Hematopoietic multipotent progenitor cell (in vitro differentiated cells): ENCODE data around the gene INHA. TPM values are rescaled to one million over a fixed set of nuclear protein-coding genes. Genes with fewer than 3 reads are reported as not detected.

Experiments
- DNase-seq, 3 donors: peaks; one replicate each; pipeline ENCODE4 v3.0.0-alpha.2; 2011 to 2015; ENCODE audit warnings: low read depth in 2 of 3, low spot score in 2 of 3
- total RNA-seq: library from RNA; depleted of rRNA; stranded (reverse); fragments of >200 nt; gene quantifications from one replicate; pipeline ENCODE4 v1.2.3, GENCODE V29; 2012

The INHA gene
- total RNA-seq, 1 donor, result 0.27 TPM

DNA sequence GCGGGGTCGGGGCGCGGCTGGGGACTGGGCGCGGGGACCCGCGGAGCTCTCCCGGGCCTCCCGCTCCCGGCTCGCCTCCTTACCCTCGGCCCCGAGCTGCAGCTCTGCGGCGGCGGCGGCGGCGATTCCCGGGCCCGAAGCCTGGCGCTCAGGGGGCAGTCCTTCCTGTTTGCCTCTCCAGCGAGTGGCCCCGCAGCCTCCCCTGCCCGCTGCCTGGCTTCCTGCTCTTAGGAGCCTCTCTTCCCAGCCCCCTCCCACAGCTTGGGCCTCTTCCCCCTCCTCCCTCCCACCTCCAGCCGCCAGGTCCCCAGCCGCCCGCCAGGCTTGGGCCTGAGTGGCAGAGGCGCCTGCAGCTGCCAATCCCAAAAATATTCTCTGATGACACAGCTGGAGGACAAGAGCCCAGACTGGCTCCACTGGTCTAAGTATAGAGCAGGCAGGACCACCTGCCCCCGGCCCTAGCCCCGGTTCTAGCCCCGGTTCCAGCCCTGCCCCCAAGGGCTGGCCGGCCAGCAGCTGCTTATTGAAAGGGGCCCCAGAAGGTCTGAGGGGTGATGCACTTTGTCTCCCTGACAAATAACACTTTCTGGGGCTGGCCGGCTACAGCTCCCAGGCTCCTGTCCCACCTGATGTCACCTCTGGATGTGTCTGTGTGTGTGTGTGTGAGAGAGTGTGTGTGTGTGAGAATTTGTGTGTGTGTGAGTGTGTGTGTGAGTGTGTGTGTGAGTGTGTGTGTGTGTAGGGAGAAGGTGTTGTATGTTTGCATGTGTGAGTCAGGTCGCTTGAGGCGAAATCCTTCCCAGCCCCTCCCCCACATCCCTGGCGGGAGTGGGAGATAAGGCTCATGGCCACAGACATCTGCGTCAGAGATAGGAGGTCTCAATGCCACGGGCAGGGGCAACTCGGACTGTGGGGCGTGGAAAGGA is 536 bp upstream of the INHA start, which contains the start of gene OBSL1:
OBSL1 (minus strand) TSS at position 229 of the 926 bp plus-strand sequence. CDS start 307 bp downstream, outside the sequence.
- DNase-seq, result peak in 1 of 3 donors; percentile 35

DNA sequence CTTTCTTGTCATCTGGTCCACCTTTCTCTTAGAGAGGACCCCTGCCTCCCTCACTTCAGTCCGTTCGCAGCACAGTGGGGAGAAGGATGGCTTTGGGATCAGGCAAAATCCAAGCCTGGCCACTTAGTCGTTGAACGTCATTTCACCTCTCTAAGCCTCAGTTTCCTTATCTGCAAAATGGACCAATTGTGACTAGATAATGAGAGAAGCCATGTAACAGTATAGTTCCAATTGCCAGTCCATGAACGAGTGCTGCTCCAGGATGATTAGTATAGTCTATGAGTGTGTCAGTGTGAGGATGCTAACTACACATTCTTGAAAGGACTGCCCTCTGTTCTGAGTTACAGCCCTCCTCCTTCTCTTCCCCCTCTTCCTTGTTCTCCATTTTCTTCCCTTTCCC is 1.1 kb downstream of the INHA start:
- no peak for DNase-seq

- no peak for DNase-seq
Measured at GRCh38 chr2:219574484-219575311, 2.6 kb downstream of the INHA start.

DNA sequence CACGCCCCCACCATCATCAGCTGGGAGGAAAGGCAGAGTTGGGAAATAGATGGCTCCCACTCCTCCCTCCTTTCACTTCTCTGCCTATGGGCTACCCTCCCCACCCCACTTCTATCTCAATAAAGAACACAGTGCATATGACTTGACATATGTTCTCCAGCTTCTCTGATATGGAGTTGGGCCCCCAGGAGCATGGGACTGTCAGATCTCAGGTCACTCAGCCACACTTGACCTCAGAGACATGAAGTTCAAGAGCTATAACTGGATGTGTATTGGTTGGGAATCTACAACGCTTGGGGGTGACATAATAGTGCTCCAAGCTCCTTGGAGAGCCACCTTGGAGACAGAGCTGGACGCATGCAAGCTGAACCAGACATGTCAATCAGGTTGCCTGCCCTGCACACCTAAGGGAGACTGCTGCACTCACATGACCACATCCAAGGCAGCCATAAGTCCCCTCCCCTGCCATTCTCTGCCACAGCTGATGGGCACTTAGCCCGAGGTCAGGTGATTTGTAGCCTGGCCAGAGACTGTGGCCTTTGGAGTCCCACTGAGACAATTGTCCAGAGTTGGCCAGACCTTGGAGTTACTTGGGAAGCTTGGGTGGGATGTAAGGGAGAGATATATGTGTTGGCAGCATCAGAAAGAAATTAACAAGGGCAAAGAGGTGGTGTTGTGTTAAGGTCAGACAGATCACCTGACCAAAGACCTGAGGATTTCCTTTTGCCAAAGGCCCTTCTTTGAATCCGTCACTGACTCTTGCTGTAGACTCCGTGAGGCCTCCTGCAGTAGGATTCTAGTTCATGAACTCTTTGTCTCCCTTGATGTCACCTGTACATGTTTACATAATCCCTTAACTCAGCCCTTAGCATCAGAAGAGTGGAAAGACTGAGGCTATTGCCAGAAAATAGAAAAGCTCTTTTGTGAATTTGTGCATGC is 3.7 kb downstream of the INHA start:
- no peak for DNase-seq

DNA sequence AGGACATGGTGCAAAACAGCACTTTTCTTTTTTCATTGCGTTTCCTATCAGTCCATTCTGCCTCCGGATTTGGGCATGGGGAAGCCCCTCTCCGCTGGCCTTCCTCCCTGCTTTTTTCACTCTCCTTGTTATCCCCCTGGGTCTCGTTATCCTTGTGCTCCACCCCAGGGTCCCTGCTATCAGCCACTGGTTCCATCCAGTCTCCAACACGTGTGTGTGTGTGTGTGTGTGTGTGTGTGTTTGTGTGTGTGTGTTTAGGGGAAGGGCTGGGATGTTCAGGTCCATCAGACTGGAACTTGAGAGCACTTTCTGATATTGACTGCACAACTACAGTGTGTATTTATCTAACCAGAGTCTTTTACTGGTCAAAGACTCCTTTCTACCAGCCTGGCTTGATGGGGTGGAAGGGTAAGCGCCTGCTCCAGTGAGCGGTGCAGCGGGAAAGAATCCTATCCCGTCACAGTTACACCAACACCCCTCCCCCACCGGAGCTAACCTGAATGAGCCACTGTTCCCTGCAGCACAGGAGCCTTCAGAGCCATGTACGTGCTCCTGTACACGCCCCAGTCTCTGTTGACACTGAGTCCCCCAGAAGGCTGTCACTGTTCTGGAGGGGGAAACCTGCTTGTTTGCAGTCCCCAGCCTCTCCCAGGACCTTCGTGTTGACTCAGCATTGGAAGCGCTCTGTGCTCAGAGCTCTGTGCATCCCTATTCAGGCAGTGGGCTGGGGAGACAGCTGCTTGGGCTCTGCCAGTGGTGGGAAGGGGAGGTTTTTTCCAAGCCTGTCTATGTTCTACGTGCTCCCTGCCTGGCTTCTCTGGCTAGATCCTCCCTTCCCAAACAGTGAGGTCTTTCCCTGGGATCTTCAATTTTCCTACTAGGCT is 4.6 kb downstream of the INHA start:
- no peak for DNase-seq

DNA sequence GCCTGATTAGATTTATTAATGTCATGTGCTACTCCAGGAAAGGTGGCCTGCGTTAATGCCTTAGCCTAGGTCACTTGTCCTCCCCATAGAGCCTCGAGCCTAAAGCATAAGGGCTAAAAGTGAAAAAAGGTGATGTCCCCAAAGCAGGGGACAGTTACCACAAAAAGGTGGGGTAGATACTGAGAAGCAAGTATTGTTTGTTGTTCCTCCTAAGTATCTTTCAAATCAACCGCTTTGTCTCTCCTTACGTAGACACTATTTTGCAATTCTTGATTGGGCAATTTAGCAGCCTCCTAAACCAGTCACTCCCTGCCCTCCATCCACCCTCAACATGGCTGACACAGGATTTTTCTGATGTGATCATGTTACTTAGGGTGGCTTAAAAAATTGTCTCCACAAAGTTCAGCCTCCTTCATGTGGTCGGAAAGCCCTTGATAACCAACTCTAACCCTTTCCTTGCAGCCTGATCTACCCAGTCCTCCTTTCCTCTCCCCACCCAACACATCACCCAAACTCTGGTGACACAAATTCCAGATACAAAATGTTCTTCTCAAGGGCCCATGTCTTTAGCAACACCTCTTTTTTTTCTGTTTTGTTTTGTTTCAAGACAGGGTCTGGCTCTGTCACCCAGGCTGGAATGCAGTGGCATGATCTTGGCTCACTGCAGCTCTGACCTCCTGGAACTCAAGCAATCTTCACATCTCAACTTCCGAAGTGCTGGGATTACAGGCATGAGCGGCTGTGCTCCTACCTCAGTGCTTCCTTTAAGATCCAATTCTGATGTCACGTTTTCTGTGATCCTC is 6.9 kb downstream of the INHA start:
- no peak for DNase-seq

- no peak for DNase-seq
Measured at GRCh38 chr2:219581346-219581745, 9.2 kb downstream of the INHA start.

GRCh38 chr2:219591091-219591490 is 19.0 kb downstream of the INHA start:
- DNase-seq, result no peak

- no peak for DNase-seq
Measured at GRCh38 chr2:219592736-219593135, 20.6 kb downstream of the INHA start.

DNA sequence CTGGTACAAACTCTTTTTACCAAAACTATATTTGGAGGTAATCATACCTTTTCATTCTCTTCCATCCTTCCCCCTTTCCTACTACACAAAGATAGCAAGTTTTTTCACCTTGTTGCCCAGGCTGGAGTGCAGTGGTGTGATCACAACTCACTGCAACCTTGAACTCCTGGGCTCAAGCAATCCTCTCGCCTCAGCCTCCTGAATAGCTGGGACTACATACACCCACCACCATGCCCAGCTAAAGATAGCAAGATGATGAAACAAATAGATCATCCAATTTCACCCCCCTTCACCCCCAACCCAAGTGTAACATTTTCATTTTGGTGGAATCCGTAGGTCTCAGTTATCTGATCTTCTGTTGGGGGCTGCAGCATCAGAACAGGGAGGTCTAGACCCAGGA is 21.0 kb downstream of the INHA start:
- no peak for DNase-seq

DNA sequence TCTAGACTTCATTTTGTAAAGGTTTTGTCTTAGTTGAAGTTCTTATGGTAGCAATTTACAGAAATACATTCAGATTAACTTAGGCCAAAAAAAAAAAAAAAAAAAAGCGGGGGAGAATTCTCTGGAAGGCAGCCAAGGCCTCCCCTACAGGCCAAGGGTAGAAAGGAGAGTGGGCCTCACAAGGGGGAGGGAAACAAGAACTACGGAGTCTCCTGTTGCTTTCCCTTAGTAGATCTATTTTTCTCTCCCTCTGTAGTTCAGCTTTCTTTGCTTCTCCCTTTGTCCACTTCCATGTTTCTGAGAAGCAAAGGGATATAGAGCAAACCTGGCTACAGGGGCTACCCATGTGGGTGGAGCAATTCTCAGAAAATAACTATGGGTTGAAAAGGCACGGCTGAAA is 23.1 kb downstream of the INHA start:
- peak in 1 of 3 donors; percentile 74 for DNase-seq

GRCh38 chr2:219596954-219597551 is 24.9 kb downstream of the INHA start:
- no peak for DNase-seq

GRCh38 chr2:219597552-219598307 is 25.6 kb downstream of the INHA start, which contains the start of gene STK11IP:
TSS of gene STK11IP (plus strand) at chr2:219597857. CDS start at chr2:219598120, 263 bp downstream.
- DNase-seq, result peak; percentile 75 to 96 (median 94)

DNA sequence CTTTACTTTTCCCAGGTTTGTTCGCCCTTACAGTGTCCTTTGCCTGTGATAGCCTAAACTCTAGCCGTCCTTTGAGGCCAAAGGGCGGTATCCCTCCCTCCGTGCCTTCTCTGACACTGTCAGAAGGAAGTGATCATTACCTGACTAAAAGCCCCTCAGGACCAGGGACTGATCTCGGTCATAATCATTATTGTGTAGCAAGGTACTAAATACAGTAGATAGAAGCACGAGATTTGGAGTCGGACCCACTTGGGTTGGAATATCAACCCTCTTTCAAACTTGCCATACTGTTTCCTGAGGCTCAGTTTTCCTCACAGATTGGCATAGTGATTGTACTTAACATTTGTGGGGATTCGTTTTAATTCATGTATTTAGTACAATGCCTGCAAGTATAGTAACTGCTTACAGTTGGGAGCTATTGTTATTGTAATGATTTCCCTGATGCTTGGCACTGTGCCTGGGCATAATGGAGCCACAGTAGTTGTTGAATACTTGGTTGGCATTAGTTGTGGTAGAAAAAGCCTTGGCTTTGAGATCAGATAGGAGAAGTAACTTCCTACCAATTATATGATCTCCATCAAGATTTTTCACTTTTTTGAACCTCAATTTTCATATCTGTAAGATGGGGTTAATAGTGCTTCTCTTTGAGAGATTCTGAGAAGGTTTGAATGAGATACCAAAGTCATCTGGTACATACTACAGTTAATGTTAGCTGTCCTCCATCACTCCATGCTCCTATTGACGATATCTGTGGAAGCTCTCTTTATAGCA is 26.4 kb downstream of the INHA start:
- DNase-seq, result no peak

- DNase-seq, result peak in 2 of 3 donors; percentile 39 to 52
Measured at GRCh38 chr2:219603771-219604170, 31.7 kb downstream of the INHA start.

DNA sequence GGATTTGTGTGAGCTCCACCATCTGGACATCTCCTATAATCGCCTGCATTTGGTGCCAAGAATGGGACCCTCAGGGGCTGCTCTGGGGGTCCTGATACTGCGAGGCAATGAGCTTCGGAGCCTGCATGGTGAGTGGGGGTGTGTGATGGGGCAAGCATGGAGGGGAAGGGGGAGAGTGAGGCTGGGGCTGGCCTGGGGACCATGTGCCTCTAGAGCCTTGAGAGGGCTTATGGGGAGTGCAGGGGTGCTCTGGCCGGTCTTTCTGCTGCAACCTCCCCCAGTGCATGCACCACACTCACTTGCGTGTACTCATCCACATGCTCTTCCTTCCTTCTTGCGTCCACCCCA is 33.5 kb downstream of the INHA start:
- DNase-seq, result no peak

DNA sequence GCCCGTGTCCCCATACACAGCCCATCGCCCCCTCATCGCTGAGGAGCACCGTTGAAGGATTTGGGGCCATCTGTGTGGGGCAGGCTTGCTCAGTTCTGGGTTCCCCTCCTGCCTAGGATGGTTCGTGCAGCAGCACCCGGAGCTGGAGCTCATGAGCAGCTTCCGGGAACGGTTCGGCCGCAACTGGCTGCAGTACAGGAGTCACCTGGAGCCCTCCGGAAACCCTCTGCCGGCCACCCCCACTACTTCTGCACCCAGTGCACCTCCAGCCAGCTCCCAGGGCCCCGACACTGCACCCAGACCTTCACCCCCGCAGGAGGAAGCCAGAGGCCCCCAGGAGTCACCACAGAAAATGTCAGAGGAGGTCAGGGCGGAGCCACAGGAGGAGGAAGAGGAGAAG is 35.8 kb downstream of the INHA start:
- DNase-seq, result no peak
